ENCODE data around the gene DPH3.

The DPH3 gene

DNA sequence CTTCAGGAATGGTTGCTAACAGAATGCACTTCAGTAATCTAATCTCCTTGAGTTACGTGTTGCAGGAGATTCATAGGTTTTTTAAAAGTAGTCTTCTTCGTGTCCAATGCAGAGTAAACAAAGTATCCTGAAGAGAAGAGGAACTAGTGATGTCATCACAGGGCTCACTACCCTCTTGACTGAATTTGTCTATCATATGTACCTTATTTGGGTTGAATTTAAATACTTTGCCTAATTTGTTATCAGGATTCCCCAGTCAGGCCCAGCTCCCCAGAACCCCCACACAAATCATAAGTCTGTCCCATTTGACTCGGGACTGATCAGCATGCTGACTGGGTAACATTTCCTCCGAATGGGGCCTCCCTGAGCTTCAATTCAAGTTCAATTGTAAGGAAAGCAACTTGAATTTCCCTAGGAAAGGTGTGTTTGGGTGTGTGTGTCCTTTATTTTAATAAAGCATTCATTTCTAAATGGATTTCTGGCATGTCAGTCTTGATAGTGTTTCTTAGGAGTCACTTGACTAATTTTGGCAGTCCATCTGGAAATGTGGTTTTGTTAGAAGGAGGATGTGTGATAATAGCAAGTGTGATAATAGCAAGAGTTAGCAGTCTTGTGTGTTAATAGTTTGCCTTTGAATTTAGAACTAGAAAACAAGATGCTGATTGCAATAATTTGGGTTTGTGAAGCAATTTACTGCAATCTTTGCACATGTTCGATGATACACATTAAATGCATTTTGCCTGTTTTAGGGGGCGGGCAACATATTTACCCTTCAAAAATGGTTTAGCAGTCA is 22.2 kb upstream of the DPH3 start:
- TF ChIP-seq TEAD4 (IDR thresholded peaks at IDR 0.05) (no peak), TCF12 (IDR thresholded peaks at IDR 0.05; ENCODE audit: low read depth) (no peak), CREB1 (IDR thresholded peaks at IDR 0.05; ENCODE audit: low read depth) (no peak), CEBPB (IDR thresholded peaks at IDR 0.05) (no peak), EGR1 (IDR thresholded peaks at IDR 0.05) (no peak), EP300 (IDR thresholded peaks at IDR 0.05; ENCODE audit: borderline replicate concordance) (no peak), TAF1 (IDR thresholded peaks at IDR 0.05; ENCODE audit: low read depth) (no peak), YY1 (IDR thresholded peaks at IDR 0.05; ENCODE audit: low read depth) (no peak), NFIC (IDR thresholded peaks at IDR 0.05) (no peak), RAD21 (IDR thresholded peaks at IDR 0.05; ENCODE audit: low read depth) (no peak), ZBTB7A (IDR thresholded peaks at IDR 0.05; ENCODE audit: low read depth) (no peak), FOXM1 (IDR thresholded peaks at IDR 0.05; ENCODE audit: borderline replicate concordance, low read depth) (no peak)
- TF ChIP-seq, protein P1, sequence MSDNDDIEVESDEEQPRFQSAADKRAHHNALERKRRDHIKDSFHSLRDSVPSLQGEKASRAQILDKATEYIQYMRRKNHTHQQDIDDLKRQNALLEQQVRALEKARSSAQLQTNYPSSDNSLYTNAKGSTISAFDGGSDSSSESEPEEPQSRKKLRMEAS (IDR thresholded peaks at IDR 0.05): no peak
- TF ChIP-seq, protein P2, sequence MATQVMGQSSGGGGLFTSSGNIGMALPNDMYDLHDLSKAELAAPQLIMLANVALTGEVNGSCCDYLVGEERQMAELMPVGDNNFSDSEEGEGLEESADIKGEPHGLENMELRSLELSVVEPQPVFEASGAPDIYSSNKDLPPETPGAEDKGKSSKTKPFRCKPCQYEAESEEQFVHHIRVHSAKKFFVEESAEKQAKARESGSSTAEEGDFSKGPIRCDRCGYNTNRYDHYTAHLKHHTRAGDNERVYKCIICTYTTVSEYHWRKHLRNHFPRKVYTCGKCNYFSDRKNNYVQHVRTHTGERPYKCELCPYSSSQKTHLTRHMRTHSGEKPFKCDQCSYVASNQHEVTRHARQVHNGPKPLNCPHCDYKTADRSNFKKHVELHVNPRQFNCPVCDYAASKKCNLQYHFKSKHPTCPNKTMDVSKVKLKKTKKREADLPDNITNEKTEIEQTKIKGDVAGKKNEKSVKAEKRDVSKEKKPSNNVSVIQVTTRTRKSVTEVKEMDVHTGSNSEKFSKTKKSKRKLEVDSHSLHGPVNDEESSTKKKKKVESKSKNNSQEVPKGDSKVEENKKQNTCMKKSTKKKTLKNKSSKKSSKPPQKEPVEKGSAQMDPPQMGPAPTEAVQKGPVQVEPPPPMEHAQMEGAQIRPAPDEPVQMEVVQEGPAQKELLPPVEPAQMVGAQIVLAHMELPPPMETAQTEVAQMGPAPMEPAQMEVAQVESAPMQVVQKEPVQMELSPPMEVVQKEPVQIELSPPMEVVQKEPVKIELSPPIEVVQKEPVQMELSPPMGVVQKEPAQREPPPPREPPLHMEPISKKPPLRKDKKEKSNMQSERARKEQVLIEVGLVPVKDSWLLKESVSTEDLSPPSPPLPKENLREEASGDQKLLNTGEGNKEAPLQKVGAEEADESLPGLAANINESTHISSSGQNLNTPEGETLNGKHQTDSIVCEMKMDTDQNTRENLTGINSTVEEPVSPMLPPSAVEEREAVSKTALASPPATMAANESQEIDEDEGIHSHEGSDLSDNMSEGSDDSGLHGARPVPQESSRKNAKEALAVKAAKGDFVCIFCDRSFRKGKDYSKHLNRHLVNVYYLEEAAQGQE (IDR thresholded peaks at IDR 0.05; ENCODE audit: low read depth): no peak
- TF ChIP-seq, protein P3, sequence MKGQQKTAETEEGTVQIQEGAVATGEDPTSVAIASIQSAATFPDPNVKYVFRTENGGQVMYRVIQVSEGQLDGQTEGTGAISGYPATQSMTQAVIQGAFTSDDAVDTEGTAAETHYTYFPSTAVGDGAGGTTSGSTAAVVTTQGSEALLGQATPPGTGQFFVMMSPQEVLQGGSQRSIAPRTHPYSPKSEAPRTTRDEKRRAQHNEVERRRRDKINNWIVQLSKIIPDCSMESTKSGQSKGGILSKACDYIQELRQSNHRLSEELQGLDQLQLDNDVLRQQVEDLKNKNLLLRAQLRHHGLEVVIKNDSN (IDR thresholded peaks at IDR 0.05): no peak

DNA sequence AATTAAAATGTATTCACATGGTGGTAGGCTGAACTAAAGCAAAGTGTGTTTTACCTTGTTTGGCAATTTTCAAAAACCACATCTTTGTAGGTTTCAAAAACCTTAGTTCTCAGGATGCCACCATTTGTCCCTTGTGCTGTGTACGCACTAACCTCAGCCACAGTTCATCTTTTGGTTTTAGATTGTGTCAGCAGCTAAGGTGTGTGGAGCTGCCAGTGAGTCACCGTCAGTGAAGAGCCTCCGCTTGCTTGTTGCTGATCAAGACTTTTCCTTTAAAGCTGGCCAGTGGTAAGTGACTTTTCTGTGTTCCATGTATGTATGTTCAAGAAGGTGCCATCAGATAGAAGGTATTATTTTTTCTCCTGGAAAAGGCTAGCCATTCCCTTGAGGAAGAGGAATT is 21.4 kb upstream of the DPH3 start:
- no peak for TF ChIP-seq TEAD4 (IDR thresholded peaks at IDR 0.05)
- TF ChIP-seq, protein P3 (IDR thresholded peaks at IDR 0.05): no peak
- TF ChIP-seq, protein P1 (IDR thresholded peaks at IDR 0.05): no peak
- TF ChIP-seq, protein P2 (IDR thresholded peaks at IDR 0.05; ENCODE audit: low read depth): no peak
- no peak for TF ChIP-seq TCF12 (IDR thresholded peaks at IDR 0.05; ENCODE audit: low read depth)
- TF ChIP-seq YY1 (IDR thresholded peaks at IDR 0.05; ENCODE audit: low read depth): no peak
- TF ChIP-seq RAD21 (IDR thresholded peaks at IDR 0.05; ENCODE audit: low read depth): no peak
- TF ChIP-seq ZBTB7A (IDR thresholded peaks at IDR 0.05; ENCODE audit: low read depth): no peak

DNA sequence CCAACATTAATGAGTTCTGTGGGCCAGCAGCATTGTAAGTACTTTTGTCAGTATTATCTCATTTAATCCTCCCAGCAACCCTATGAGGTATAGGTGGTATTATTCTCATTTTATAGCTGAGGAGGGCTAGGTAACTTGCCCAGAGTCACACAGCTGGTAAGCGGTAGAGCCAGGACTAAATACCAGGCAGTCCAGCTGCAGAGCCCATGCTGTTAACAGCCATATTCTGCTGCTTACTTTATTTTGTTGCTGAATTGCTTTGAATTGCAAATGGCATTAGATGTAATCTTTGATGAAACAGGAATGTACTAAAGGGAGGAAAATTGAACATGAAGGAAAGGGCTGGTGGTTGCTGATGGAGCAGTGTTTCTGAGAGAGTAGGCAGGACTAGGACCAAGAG is 19.9 kb upstream of the DPH3 start:
- no peak for TF ChIP-seq CEBPB (IDR thresholded peaks at IDR 0.05)
- no peak for TF ChIP-seq FOXM1 (IDR thresholded peaks at IDR 0.05; ENCODE audit: borderline replicate concordance, low read depth)
- TF ChIP-seq, protein P1 (IDR thresholded peaks at IDR 0.05): no peak
- TF ChIP-seq TEAD4 (IDR thresholded peaks at IDR 0.05): no peak
- no peak for TF ChIP-seq EGR1 (IDR thresholded peaks at IDR 0.05)
- TF ChIP-seq RAD21 (IDR thresholded peaks at IDR 0.05; ENCODE audit: low read depth): no peak
- TF ChIP-seq ZBTB7A (IDR thresholded peaks at IDR 0.05; ENCODE audit: low read depth): no peak
- TF ChIP-seq CREB1 (IDR thresholded peaks at IDR 0.05; ENCODE audit: low read depth): no peak
- TF ChIP-seq TCF12 (IDR thresholded peaks at IDR 0.05; ENCODE audit: low read depth): no peak
- TF ChIP-seq, protein P2 (IDR thresholded peaks at IDR 0.05; ENCODE audit: low read depth): no peak
- TF ChIP-seq, protein P3 (IDR thresholded peaks at IDR 0.05): no peak
- no peak for TF ChIP-seq TAF1 (IDR thresholded peaks at IDR 0.05; ENCODE audit: low read depth)
- TF ChIP-seq NFIC (IDR thresholded peaks at IDR 0.05): no peak
- no peak for TF ChIP-seq EP300 (IDR thresholded peaks at IDR 0.05; ENCODE audit: borderline replicate concordance)
- TF ChIP-seq YY1 (IDR thresholded peaks at IDR 0.05; ENCODE audit: low read depth): no peak
